ENCODE data around the gene LSM5.

The LSM5 gene

DNA sequence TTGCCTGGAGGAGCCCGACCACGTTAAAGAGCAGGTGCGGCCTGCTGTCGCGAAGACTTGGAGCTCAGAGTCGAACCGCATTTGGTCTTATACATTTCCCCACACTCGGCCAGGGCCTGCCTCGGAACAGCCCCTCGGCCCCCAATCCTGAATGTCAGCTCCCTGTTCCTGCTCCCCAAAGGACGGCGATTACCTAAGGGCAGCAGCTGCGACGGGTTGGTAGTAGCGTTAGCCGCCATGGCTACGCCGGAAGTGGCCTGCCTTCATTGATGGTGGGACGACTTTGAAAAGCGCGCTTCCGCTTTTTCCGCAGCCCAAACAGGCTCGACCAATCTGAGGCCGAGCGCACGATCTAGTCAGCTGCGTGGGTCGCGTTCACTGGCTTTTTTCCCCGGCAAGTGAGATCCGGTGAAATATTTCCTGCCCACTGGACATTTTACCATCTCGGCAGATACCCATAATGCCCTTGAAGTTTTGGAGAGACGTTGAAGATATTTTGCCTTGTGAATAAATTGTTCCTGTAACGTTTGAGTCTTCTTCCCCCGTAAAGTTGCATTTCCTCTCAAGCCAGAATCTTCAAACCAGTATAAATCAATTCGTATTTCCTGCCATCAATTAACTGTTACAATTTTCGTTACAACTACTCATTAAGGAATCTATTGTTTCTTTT, at the start of gene LSM5:
Gene LSM5, minus strand, starts transcription at position 254 of the 670 bp plus-strand sequence. Its CDS starts 15 bp downstream, at position 239.
- peak; percentile 78 for DNase-seq (ENCODE audit: low read depth in 2 of 2)

DNA sequence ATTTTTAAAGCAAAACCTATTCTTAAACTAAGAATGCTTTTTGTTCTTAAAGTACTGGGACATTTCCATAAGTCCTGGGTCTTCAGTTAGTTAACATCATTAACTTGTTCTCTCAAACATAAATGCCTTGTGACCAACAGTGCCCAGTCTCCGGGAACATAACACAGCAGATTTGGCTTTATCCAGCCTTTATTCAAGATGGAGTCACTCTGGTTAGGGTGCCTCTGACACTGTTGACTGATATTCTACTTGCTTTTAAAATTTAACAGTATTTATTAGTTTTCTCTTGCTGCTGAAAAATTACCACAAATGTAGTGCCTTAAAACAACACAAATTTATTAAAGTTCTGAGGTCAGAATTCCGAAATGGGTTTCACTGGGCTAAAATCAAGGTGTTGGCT, 49.2 kb upstream of the LSM5 start:
- DNase-seq (ENCODE audit: low read depth in 2 of 2) = no peak

DNA sequence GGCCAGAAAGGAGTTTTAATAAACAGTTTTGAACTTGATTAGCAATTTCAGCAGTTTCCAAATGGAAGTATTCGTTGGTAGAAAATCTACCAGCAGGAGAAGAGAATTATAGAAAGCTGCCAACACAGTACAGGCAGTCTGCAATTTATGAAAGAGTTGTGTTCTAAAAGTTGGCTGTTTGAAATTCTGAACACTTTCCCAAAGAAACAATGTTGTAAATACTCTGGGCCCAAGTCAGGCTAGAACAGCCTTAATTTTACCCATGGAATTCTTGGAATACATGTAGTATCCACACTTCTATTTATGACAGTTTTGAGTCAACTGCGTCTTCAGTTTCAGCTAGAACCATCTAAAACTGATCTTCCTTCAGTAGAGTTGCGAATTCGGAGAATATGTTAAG, 47.6 kb upstream of the LSM5 start:
- DNase-seq (ENCODE audit: low read depth in 2 of 2) = no peak

DNA sequence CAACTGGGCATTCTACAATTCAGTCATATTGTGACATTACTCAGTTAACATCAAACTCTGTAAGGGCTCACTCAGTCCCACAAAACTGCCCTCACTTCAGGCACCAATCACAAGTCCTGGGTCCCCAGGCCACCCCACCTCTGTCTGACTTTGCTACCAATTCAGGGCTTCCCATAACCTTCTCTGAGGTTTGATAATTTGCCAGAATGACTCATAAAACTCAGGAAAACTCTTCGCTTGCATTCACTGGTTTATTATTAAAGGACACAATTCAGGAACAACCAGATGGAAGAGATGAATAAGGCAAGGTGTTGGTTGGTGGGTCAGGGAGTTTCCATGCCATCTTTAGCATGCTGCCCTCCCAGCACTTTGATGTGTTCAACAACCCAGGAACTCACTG, 46.4 kb upstream of the LSM5 start:
- DNase-seq (ENCODE audit: low read depth in 2 of 2) = no peak

DNA sequence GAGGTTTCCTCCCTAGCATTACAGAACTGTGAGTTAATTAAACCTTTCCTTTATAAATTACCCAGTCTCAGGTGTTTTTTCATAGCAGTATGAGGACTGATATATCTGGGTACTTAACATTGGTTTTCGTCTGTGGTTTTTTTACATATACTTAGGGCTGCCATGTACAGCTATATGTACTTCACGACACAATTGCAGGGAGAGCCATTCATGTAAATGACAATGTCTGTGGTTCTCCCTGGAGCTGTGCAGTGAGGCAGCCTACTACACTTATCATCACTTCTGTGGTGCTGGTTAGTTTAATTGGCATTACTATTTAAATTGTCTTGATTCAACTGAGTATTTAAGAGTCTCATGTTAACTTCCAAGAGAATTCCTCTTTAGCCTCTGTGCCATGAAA, 45.8 kb upstream of the LSM5 start:
- DNase-seq (ENCODE audit: low read depth in 2 of 2) = no peak

DNA sequence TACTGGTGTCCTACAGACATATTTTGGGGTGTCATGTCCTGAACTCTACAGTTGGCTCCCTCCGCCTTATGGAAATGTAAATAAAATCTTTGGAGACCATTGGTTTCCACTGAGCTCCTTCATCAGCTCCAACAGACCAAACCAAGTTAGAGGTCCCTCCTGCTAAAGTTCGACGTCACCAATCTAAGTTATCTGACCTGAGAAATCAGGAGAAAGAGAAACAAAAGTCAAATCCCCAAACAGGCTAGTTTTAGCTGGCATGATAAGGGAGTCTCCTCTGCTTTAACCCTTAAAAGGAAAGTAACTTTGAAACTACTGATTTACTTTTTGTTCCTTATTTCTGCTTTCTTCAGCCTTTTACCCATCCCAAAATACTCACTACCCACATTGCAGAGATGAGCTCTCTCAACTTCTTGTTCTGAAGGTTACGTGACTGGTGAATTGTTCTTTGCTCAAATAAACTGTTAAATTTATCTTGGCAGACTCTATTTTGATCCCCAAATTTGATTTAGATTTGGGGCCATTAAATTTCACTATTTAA, 45.1 kb upstream of the LSM5 start:
- DNase-seq (ENCODE audit: low read depth in 2 of 2) = no peak

DNA sequence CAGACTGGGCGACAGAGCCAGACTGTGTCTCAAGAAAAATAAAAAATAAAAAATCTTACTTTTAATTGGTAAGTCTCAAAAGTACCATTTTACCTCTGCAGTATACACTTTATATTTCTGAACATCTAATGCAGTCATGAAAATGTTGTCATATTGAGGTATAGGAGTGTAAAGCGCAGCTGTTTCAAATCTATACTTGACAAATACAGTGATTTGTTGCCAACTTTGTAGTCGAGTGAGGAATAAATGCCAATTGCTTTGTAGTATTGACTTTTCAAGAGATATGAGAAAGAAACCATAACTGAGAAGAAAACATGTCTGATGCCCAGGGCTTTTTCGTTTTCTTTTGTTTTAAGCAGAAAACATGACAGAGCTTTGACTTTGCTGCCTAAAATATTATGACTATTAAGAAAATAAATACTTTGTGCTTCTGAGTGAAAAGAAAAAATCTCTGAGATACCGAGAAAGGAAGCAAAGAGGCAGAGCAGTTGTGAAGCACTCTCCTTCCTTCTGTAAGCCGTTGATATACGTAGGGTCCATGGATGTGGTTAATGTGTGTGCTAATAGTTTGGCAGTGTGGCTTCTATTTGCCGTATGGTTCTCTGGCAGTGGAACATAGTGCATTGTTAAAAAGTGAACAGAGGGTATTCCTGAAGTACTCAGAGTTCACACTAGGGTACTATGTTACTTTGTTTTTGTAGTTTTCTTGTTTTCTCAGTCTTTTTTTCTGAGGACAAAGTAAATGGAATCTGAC, 43.3 kb upstream of the LSM5 start:
- DNase-seq (ENCODE audit: low read depth in 2 of 2) = no peak

DNA sequence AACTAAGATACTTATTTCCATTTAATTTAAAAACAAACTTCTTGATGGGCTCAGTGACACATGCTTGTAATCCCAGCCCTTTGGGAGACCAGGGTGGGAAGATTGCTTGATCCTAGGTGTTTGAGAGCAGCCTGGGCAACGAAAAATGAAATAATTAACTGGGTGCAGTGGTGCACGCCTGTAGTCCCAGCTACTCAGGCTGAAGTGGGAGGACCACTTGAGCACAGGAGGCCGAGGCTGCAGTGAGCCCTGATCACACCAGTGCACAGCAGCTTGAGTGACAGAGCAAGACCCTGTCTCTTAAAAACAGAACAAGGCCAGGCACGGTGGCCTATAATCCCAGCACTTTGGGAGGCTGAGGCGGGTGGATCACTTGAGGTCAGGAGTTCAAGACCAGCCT, 42.5 kb upstream of the LSM5 start:
- no peak for DNase-seq (ENCODE audit: low read depth in 2 of 2)

DNA sequence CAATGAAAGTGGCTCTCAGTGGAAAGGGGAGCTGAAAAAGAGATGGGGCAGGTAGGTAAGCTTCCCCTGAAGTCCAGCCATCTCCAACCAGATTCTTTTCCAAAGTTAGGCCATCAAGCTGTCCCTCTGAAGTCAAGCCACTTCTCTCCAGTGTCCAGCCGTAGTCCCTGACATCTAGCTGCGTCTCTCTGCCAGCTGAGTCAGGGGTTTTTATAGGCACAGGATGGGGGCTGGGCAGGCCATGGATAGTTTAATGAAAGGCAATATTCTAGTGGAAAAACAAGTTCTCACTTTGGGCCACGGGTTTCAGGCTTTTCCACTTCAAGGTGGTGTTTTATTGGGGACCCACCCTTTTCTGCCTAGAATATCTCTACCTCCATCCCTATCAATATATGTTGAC, 41.9 kb upstream of the LSM5 start:
- no peak for DNase-seq (ENCODE audit: low read depth in 2 of 2)

DNA sequence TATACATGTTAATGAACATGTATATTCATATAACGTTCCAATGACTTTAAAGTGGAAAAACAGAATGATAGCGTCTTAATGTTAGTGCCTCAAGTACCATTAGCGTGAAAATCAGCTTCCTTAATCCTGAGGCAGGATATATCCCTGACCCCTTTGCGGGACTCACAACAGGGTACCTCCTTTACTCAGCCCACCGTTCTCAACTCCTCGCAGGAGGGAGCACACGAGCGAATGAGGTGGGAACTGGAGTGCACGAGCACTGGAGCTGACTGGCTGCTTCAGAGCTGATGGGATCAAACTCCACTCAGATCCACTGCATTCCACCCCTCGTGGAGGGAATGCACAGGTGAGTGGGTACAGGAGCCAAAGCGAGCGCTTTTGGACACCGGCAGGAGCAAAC, 41.2 kb upstream of the LSM5 start:
- no peak for DNase-seq (ENCODE audit: low read depth in 2 of 2)

DNA sequence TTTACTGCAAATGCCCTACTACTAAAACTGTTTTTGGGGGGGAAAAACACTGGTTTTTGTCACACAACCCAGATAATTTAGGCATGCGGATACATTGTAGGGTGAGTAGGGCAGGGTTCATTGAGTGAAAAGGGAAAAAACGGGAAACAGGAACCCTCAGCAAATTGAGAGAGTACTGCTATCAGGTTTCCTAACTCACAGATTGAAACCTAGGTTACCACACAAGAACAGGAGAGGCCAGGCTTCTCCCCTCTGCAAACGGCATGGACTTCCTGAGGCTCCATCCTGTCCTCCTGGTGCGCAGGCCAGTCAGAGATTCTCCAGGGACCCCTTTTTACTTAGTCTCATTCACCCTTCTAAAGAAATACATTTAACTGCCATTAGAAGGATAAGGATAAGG, 35.7 kb upstream of the LSM5 start:
- DNase-seq (ENCODE audit: low read depth in 2 of 2) = no peak

DNA sequence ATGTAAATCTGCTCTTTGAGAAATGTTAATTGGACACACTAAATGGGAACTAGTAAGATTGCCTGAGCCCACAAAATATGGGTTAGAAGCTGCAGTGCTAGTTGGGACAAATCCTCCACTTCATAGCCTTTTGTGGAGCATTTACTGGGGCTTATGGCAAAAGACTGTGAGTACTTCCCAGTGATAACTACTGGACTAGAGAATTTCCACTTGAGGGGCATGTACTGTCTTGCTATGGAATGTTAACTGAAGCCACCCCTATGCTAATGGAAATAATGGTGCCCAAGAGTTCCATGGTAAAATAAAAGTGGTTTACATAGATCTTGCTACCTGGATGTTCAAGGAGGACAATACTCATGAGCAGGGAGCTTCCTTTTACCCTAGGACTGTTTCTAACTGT, 34.5 kb upstream of the LSM5 start:
- no peak for DNase-seq (ENCODE audit: low read depth in 2 of 2)

DNA sequence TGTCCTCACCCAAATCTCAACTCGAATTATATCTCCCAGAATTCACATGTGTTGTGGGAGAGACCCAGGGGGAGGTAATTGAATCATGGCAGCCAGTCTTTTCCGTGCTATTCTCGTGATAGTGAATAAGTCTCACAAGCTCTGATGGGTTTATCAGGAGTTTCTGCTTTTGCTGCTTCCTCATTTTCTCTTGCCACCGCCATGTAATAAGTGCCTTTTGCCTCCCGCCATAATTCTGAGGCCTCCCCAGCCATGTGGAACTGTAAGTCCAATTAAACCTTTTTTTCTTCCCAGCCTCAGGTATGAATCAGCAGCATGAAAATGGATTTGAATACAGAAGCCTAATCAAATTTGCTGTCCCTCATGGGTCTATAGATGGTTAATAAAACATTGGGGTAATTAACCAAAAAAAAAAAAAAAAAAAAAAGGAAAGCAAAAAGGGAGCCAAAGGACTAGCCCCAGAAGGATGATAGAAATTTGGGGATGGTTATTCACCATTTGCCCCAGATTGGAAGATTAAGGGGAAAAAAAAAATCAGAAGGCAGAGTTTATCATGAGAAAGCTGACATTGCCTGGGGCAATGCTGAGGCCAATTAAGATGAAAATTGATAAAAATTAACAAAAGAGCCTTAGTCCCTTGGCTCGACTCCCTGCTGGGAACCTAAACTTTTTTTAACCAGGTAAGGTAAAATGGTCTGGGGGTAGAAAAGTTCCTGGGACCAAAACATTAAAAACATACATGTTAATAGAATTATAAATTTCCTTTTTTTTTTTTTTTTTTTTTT, 32.8 kb upstream of the LSM5 start:
- DNase-seq (ENCODE audit: low read depth in 2 of 2) = no peak

DNA sequence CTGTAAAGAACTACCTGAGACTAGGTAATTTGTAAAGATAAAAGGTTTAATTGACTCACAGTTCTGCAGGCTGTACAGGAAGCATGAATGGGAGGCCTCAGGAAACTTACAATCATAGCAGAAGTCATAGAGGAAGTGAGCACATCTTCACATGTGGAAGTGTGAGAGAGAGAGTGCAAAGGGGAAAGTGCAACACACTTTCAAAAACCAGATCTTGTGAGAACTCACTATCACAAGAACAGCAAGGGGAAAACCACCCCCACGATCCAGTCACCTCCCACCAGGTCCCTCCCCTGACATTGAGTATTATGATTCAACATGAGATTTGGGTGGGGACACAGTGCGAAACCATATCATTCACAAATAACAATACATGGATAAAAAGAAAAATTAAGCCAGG, 29.6 kb upstream of the LSM5 start:
- no peak for DNase-seq (ENCODE audit: low read depth in 2 of 2)

DNA sequence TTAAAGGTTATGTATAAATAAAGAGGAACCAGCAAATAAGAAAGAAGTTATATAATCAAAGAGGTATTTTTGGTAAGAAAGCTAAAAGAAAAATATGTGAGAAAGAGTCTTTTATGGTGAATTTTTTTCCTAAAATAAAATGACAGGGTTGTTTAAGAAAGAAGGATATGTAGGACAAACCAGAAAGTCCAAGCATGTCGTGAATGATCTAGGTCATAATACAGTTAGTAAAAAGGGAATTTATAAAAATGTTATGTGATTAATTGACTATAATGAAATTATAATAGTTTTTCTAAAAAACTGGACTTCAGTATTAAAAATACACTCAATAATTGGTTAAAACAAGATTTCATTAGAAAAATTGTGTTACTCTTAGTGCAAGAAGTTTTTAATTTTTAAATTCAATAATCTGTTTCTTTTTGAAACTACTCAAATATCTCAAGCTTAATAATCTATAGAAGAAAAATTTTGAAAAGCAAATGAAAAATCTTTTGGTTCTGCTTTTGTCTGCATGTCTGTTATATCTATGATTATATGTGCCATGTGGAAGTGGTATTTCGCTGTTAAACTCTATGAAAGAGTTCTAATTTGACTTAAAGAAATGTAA, 28.5 kb upstream of the LSM5 start:
- no peak for DNase-seq (ENCODE audit: low read depth in 2 of 2)

DNA sequence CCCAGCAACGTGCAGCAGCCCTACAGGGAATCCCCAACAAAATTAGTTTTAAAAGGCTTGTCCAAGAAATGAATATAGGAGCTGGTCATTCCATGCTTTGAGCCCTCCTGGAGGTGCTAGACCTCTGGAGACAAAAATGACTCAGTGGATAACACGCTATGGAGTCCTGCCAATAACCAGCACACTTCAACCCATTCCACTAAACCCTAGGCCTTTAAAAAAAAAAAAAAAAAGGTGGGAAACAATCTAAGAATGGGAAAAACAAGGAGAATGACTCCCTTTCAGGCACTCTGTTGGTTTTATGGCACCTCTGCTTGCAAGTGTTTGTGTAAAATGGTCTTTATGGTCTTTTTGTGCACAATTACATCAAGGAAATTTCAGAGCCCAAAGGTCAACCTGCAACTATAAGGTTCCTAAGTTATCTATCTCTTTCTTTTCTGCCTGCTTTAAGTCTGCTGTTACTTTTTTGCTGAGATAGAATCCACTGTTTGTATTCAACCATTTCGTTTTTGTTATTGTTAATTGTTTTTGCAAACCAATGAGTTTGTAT, 26.4 kb upstream of the LSM5 start:
- no peak for DNase-seq (ENCODE audit: low read depth in 2 of 2)

DNA sequence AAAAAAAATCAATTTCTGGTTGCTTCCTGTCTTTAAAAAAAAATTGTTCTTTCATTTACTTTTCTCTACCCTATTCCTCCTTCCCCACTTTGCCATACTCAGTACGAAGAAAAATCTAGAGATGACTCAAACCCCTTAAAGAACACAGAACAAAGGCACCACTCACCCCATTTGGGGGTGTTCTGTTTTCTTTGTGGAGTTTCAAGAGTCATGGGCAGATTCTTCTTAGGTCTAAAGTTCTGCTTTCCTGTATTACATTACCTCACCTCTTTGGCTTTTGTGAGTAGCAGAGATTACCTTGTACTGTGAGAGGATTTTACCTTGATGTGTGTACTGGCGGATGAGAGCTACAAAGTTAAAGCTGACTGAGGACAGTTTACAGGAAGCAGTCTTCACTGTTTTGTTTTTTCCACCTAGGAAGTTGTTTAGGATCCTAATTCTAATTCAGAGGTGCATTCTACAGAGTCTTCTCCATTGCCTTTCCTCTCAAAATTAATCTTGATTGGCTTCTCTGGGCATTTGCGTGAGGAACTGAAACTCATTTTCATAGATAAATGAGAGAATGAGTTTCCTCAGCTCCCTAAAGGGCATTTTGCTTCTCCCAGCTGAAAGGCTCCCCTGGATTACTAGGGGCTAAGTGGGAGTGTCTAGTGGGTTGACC, 25.8 kb upstream of the LSM5 start:
- no peak for DNase-seq (ENCODE audit: low read depth in 2 of 2)

DNA sequence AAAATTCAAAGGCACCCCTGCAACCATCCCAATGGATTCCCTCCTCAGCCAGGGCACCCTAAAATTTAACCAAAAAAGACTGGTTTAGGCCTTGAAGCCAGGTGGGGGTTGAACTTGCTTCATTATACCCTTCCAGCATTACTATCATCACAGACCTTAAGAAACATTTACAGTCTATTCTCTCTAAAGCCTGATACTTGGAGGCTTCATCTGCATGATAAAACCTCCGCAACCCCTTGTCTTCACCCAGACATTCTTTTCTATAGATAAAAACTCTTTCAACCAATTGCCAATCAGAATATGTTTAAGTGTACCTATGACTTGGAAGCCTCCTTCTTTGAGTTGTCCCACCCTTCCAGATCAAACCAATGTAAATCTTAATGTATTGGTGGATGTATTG, 23.0 kb upstream of the LSM5 start:
- DNase-seq (ENCODE audit: low read depth in 2 of 2) = no peak

DNA sequence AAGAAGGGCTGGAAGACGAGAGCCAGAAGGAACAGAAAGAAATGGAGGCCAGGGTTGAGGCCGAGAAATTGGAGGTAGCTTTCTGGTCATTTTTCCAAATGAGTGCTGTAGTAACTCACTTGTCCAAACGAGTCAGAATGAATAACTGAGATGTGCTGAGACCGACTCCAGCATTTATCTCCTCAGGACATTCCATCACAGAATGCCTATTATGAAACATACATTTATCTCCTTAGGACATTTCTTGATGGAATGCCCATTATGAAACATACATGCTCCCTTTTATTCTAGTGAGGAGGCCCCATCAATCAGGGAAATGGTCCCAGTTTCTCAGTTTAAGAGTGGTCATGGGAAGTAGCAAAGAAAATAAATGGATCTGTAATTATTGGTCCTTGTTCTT, 21.6 kb upstream of the LSM5 start:
- DNase-seq (ENCODE audit: low read depth in 2 of 2) = no peak

DNA sequence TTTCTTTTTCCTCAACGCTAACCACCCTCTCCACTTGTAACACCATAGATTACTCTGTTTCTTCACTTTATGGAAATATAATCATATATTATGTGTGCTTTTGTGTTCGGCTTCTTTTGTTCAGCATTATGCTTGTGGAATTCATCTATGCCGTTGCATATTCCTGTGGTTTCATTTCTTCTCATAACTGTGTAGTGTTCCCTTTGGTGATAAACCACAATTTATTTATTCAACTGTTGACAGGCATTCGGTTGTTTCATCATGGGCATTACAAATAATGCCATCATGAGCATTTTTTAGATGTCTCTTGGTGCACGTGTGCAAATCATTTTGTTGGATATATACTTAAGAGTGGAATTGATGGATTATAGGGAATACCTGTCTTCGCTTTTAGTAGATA, 17.2 kb upstream of the LSM5 start:
- no peak for DNase-seq (ENCODE audit: low read depth in 2 of 2)

Data from stimulated activated CD4-positive, alpha-beta T cell treated with anti-CD3 and anti-CD28 coated beads, Interleukin-1b, Interleukin-23, amount 100 ng/mL, for 4 hours (primary cell).